ENCODE results near the gene COL18A1. TPM values are rescaled to one million over a fixed set of nuclear protein-coding genes. Genes with fewer than 3 reads are reported as not detected.

The COL18A1 gene
- total and polyA plus RNA-seq, 2 of the 8 experiments (the other 6 are each of a cell fraction or from before 2014, with no cell fraction given) = 145 to 201 TPM

DNA sequence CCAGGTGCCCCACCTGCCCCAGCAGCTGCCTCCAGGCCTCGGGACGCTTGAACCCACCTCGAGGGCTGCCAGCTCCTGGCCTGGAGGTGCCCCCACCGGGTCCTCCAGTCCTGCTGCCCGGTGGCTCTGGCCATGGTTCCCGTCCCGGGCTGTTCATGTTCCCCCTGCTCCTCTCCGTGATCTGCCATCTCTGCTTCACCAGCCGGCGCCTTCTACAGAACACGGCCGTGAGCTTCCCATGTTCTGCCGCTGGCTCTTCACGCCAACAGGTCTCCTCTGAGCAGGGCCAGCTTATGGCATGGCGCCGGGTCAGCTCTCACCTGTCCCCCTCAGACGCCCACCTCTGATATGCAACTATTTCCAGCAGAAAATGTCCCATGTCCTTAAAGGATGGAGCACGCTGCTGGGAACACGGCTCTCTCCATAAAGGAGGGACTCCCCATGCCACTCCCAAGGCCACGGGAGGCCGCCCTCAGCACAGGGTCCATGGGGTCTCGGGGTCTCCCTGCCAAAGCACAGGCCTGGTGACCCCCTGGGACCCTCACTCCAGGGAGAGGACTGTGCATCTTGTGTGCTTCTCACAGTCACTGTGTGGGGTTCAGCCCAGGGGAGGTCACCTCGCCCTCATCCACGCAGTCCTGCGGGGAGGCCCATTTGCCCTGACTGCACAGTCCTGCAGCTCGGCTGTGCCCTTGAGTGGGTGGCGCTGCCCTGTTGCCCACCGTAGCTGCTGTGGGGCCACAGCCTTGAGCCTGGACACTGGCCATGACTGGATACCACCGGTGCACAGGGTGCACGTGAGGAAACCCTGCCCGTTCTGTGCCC, 36.7 kb downstream of the COL18A1 start:
- H3K9me3 ChIP-seq (ENCODE audit: insufficient read depth in 2 of 2, low read depth in 1 of 2, low read length in 1 of 2) = peaks cover 0 to 8% of the 10 kb centered on the region in 2 experiments; a peak in 2 of 4 replicates
- ChIA-PET POLR2A (ENCODE audit: partially characterized antibody) (interaction anchor here (0.7 to 1.1 kb wide), 2 partner anchors 14 to 63 kb away, joined by 3 read pairs; no protein-coding TSS in a partner anchor), CTCF (ENCODE audit: partially characterized antibody) (interaction anchor here (0.6 to 4.0 kb wide), 9 partner anchors 10 to 303 kb away, joined by 3 to 52 read pairs (median 7); no protein-coding TSS in a partner anchor)
- peaks cover 11% of the 10 kb centered on the region for H3K23me2 ChIP-seq (ENCODE audit: low read depth, low read length)
- no peak overlapping the region for H2BK120ac ChIP-seq (replicated peaks; ENCODE audit: low read depth, low read length)
- no peak for DNase-seq (ENCODE audit: low read depth in 1 of 2, low spot score in 2 of 2)
- no peak overlapping the region for H3K23ac ChIP-seq (ENCODE audit: insufficient read length)
- no peak overlapping the region; the same call in none of the 2 replicates for H4K8ac ChIP-seq (ENCODE audit: extremely low read depth, insufficient read depth, low read length)
- H3K9ac ChIP-seq (replicated peaks in 1 of 4; ENCODE audit: extremely low read depth in 1 of 4, low read depth in 3 of 4, low read length in 3 of 4) = no peak overlapping the region
- FAIRE-seq = no peak
- peaks cover 9 to 39% of the 10 kb centered on the region in 2 experiments for H4K20me1 ChIP-seq (replicated peaks in 1 of 2; ENCODE audit: control insufficient read depth in 1 of 2, insufficient read depth in 2 of 2, low read length in 2 of 2)
- no peak overlapping the region for H4K91ac ChIP-seq (replicated peaks; ENCODE audit: insufficient read length, low read length)
- no peak overlapping the region for H3K4me3 ChIP-seq (ENCODE audit: extremely low read depth in 1 of 4, insufficient read depth in 2 of 4, low read depth in 3 of 4, low read length in 4 of 4)
- H3K36me3 ChIP-seq (ENCODE audit: control insufficient read depth in 2 of 4, insufficient read depth in 4 of 4, low read length in 3 of 4) = peaks cover 0 to 7% (median 1%) of the 10 kb centered on the region in 4 experiments; a peak in 4 of 8 replicates
- peaks cover 6 to 92% of the 10 kb centered on the region in 2 experiments; a peak in 3 of 4 replicates for H3K79me2 ChIP-seq (ENCODE audit: control insufficient read depth in 1 of 2, insufficient read depth in 2 of 2, low read length in 2 of 2)
- peaks cover 0 to 4% (median 0%) of the 10 kb centered on the region in 4 experiments; a peak in 2 of 7 replicates for H3K4me1 ChIP-seq (replicated peaks in 1 of 4; ENCODE audit: control insufficient read depth in 3 of 4, insufficient read depth in 4 of 4, low read length in 3 of 4)
- H3K4ac ChIP-seq (replicated peaks; ENCODE audit: insufficient read length, low read depth, low read length) = no peak overlapping the region
- peaks cover 35% of the 10 kb centered on the region for H3K79me1 ChIP-seq (ENCODE audit: low read depth, low read length)
- H3K14ac ChIP-seq (ENCODE audit: insufficient read length) = no peak overlapping the region
- no peak overlapping the region; the same call in 1 of the 2 replicates for H3K18ac ChIP-seq (ENCODE audit: extremely low read depth, low read length)
- H2BK20ac ChIP-seq (ENCODE audit: low read length) = no peak overlapping the region
- no peak overlapping the region for H2BK15ac ChIP-seq (ENCODE audit: low read length)
- H3K27me3 ChIP-seq (replicated peaks in 1 of 4; ENCODE audit: control insufficient read depth in 3 of 4, extremely low read depth in 1 of 4, insufficient read depth in 3 of 4, low read length in 3 of 4) = no peaks in the 10 kb centered on the region
- H2AFZ ChIP-seq (ENCODE audit: low read length) = no peak overlapping the region
- no peak overlapping the region for H4K5ac ChIP-seq (ENCODE audit: insufficient read length, low read depth, low read length)
- no peak overlapping the region; the same call in 1 of the 2 replicates for H2BK5ac ChIP-seq (ENCODE audit: low read depth, low read length)
- 93% methylated on average over 28 of the region's 31 CpGs; no CpG with 5 or more reads in 1 of the 2 experiments for WGBS, 2 experiments (ENCODE audit: extremely low coverage in 1 of 2, insufficient coverage in 1 of 2, insufficient read length in 1 of 2, insufficient replicate concordance in 2 of 2, low coverage in 1 of 2, low lambda C conversion rate in 2 of 2, missing lambda C conversion rate in 1 of 2)
- H2AK5ac ChIP-seq (ENCODE audit: low read depth, low read length) = no peak overlapping the region
- TF ChIP-seq NANOG (IDR thresholded peaks at IDR 0.05; ENCODE audit: insufficient read depth, low read depth, low read length, poor library complexity, severe bottlenecking) (no peak), HDAC6 (IDR thresholded peaks at IDR 0.05; ENCODE audit: low read depth, low read length) (no peak), SIX5 (IDR thresholded peaks at IDR 0.05; ENCODE audit: low read depth, low read length) (no peak), TEAD4 (IDR thresholded peaks at IDR 0.05; ENCODE audit: low read depth, low read length) (no peak)
- H3K4me2 ChIP-seq (ENCODE audit: insufficient read depth in 1 of 2, low read depth in 2 of 2, low read length in 2 of 2) = no peak overlapping the region
- no peak overlapping the region for H2BK12ac ChIP-seq (ENCODE audit: low read depth, low read length)
- no peak overlapping the region for H3K56ac ChIP-seq (replicated peaks; ENCODE audit: insufficient read length, low read depth, low read length)
- no peak overlapping the region; the same call in 1 of the 2 replicates for H3K27ac ChIP-seq (ENCODE audit: low read depth, low read length)

Data from H1 (cell line).